Activated CD4-positive, alpha-beta memory T cell treated with anti-CD3 and anti-CD28 coated beads for 36 hours (primary cell): Measurements from ENCODE around the gene RHBDL1. TPM values are rescaled to one million over a fixed set of nuclear protein-coding genes. Genes with fewer than 3 reads are reported as not detected.

ENCODE experiments used
- CTCF ChIA-PET: fragments of 350-600 bp; sonication (Branson Sonifier 250); formaldehyde crosslinking; loops from one replicate; lab custom pipeline; 2021; ENCODE audit warnings: antibody characterized with exemption, inconsistent platforms; lab: Charles Lee
- POLR2A ChIA-PET: fragments of 350-600 bp; sonication (Branson Sonifier 250); formaldehyde crosslinking; loops from one replicate; lab custom pipeline; 2021; ENCODE audit warnings: antibody characterized with exemption; lab: Charles Lee
- DNase-seq: peaks from one replicate; pipeline ENCODE4 v3.0.0-alpha.2; 2020
- H3K27ac Mint-ChIP-seq: one replicate; pipeline ENCODE4 v1.8.0; 2021; ENCODE audit warnings: mixed read lengths
- H3K27me3 Mint-ChIP-seq: one replicate; pipeline ENCODE4 v1.8.0; 2021; ENCODE audit warnings: mixed read lengths
- H3K36me3 Mint-ChIP-seq: one replicate; pipeline ENCODE4 v1.8.0; 2021; ENCODE audit warnings: mixed read lengths
- H3K4me1 Mint-ChIP-seq: one replicate; pipeline ENCODE4 v1.8.0; 2021; ENCODE audit warnings: low read depth, mixed read lengths
- H3K4me3 Mint-ChIP-seq: one replicate; pipeline ENCODE4 v1.8.0; 2021; ENCODE audit warnings: mild to moderate bottlenecking, mixed read lengths
- H3K9me3 Mint-ChIP-seq: one replicate; pipeline ENCODE4 v1.8.0; 2021; ENCODE audit warnings: mixed read lengths
- intact Hi-C: fragments of 100-400 bp; cut with micrococcal nuclease; formaldehyde crosslinking; loops from one replicate; pipeline ENCODE4 v1.15.1; 2023
- total RNA-seq, 2 experiments: library from RNA; stranded (reverse); gene quantifications; one replicate each; pipeline ENCODE4 v1.2.3, GENCODE V29; 2021

RHBDL1 gene
- total RNA-seq, 2 experiments from 2014 or later: 0.57 to 0.82 TPM

DNA sequence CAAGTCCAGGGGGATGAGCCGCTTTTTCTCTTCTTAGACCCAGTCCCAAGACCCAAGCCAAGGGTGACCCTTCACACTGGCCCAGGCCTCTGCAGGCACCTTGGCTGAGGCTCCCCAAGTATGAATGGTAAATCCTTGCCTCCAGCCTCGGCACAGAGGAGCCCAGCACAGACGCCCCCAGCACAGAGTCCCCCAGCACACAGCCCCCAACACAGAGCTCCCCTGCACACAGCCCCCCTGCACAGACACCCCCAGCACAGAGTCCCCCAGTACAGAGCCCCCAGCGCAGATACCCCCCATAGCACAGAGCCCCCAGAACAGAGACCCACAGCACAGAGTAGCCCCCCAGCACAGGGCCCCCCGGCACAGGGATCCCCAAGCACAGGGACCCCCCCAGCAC is 34.9 kb upstream of the RHBDL1 start:
- no peak overlapping the region for H3K4me3 Mint-ChIP-seq
- CTCF ChIA-PET: interaction anchor here (1.3 kb wide), 1 partner anchor 8 kb away, joined by 3 read pairs; the partner anchor contains the start of gene WDR90
- POLR2A ChIA-PET: no interaction called here

DNA sequence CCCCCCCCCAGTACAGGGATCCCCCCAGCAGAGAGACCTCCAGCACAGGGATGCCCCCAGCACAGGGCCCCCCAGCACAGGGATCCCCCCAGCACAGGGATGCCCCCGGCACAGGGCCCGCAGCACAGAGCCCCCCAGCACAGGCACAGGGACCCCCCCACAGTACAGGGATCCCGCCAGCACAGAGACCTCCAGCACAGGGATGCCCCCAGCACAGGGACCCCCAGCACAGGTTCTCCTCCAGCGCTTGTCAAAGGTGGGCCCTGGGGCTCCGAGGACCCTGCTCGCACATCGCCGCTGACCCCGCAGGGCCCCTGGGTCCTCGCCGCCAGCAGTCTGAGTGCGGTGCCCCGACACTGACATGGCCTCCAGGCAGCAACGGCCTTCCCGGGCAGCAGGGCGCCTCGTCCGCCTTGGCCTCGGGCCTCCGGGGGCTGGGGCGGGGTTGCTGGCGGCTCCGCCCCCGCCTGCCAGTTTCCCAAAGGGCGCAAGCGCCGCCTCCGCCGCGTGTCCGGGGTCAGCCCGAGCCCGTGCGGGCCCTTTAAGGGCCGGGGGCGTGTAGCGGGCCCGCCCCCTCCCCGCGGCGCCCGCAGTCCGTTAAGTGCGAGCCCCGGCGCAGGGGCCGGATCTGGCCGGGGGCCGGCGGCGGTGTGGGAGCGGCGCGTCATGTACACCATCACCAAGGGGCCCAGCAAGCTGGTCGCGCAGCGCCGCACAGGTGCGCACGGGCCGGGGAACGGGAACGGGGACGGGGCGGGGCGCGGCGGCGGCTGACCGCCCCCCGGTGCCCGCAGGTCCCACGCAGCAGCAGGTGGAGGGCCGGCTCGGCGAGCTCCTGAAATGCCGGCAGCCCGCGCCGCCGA is 33.9 kb upstream of the RHBDL1 start, which contains the start of gene MCRIP2:
Gene MCRIP2 (plus strand): TSS at position 503 of the 863 bp plus-strand sequence. CDS start 164 bp downstream, at position 667.
- H3K27me3 Mint-ChIP-seq: peaks cover 3% of the 10 kb centered on the region
- intact Hi-C loops: no loop called here
- peak; percentile 82 for DNase-seq
- no peak within 1 kb of the TSS for H3K27ac Mint-ChIP-seq
- peaks cover 11% of the 10 kb centered on the region for H3K4me1 Mint-ChIP-seq
- peaks cover 3% of the 10 kb centered on the region for H3K36me3 Mint-ChIP-seq
- ChIA-PET CTCF (no interaction called here), POLR2A (interaction anchor here (0.7 to 1.0 kb wide), 2 partner anchors 34 to 63 kb away, joined by 3 read pairs; partner anchors contain the start of gene RHBDL1)
- no peaks in the 10 kb centered on the region for H3K9me3 Mint-ChIP-seq
- H3K4me3 Mint-ChIP-seq: peak within 1 kb of the TSS; percentile 73

More for the DNA sequence above, 34.9 kb upstream of the RHBDL1 start:
- no peak for DNase-seq
- Mint-ChIP-seq H3K36me3 (peaks cover 4% of the 10 kb centered on the region), H3K27me3 (peaks cover 3% of the 10 kb centered on the region), H3K27ac (no peak overlapping the region), H3K4me1 (peaks cover 11% of the 10 kb centered on the region), H3K9me3 (no peaks in the 10 kb centered on the region)
- intact Hi-C loops: no loop called here

DNA sequence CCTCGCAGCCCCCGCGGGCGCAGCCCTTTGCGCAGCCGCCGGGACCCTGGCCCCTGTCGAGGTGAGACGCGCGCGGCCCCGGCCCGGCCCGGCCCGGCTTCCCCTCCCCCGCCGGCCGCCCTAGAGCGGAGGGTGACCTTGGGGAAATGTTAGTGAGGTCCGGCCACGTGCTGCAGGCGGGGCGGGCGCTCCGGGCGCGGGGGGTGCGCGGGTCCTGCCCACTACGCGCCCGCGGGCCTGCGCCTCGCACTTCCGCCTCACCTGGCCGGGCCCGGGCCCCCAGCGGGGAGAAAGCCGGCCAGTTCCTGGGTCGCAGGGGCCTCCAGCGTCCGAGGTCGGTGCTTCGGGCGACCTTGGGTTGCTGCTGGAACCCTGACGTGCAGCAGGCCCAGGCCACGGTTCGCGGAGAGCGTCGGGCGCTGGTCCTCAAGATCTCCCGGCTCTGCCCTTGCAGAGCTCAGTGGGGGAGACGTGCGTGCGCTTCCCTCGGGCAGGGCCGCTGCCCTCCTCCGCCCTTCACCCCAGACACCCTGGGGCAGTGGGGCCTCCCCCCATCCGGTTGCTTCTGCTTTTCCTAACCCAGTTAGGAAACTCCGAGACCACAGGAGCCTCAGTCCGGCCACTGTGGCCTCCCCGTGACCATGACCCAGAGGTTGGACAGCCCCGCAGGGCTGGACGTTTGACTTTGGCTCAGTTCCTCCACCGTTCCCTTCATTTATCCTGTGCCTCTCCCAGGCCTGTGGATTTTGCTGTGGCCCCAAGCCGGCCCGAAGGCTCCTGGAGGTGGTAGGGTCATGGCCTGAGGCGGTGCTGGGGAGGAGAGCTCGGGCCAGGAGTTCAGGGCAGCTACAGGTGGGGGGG is 33.1 kb upstream of the RHBDL1 start:
- ChIA-PET POLR2A (interaction anchor here (0.7 to 1.0 kb wide), 2 partner anchors 33 to 63 kb away, joined by 3 read pairs; partner anchors contain the start of gene RHBDL1), CTCF (no interaction called here)
- H3K4me3 Mint-ChIP-seq: peak overlapping the region; percentile 73
- H3K27ac Mint-ChIP-seq: no peak overlapping the region
- DNase-seq: peak; percentile 49
- intact Hi-C loops: no loop called here
- H3K4me1 Mint-ChIP-seq: peaks cover 15% of the 10 kb centered on the region
- H3K27me3 Mint-ChIP-seq: no peaks in the 10 kb centered on the region
- no peaks in the 10 kb centered on the region for H3K9me3 Mint-ChIP-seq
- H3K36me3 Mint-ChIP-seq: no peaks in the 10 kb centered on the region

DNA sequence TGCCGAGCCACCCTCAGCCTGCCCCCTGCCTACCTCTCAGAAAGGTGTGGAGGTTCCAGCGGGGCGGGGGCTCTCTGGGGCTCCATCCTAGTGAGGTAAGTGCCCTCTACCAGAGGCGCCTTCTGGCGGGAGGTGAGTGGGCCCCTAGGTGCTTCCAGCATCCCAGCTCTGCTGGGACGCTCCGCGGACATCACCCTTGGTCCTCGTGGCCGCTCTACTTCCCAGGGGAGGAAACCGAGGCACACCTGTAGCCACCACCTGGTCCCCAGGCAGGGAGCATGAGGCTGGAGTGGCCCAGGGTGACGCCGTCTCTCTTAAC is 32.5 kb upstream of the RHBDL1 start:
- DNase-seq: no peak
- Mint-ChIP-seq H3K36me3 (no peaks in the 10 kb centered on the region), H3K4me1 (peaks cover 15% of the 10 kb centered on the region), H3K9me3 (no peaks in the 10 kb centered on the region), H3K27me3 (no peaks in the 10 kb centered on the region), H3K27ac (no peak overlapping the region), H3K4me3 (peak overlapping the region; percentile 73)
- CTCF ChIA-PET: interaction anchor here (0.6 kb wide), 1 partner anchor 95 kb away, joined by 3 read pairs; no protein-coding TSS in a partner anchor
- intact Hi-C loops: no loop called here
- POLR2A ChIA-PET: interaction anchor here (1.0 kb wide), 1 partner anchor 33 kb away, joined by 3 read pairs; the partner anchor contains the start of gene RHBDL1

DNA sequence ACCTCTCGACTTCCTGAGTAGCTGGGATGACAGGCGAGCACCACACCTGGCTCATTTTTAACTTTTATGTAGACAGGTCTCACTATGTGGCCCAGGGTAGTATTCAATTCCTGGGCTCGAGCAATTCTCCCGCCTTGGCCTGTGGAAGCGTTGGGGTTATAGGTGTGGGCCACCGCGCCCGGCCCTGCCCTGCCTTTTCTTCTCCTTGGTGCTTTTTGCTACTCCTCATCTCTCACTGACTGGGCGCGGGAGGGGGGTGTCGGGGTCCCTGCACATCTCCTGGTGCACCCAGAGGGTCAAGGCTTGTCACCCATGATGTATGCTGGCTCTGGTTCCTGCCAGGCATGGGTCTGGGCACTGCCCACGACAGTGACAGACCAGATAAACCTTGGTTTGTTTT is 30.9 kb upstream of the RHBDL1 start:
- Mint-ChIP-seq H3K27ac (no peak overlapping the region), H3K9me3 (no peaks in the 10 kb centered on the region), H3K4me1 (peaks cover 15% of the 10 kb centered on the region), H3K27me3 (no peaks in the 10 kb centered on the region), H3K4me3 (no peak overlapping the region), H3K36me3 (peaks cover 1% of the 10 kb centered on the region)
- POLR2A ChIA-PET: no interaction called here
- CTCF ChIA-PET: no interaction called here
- intact Hi-C loops: no loop called here
- no peak for DNase-seq

DNA sequence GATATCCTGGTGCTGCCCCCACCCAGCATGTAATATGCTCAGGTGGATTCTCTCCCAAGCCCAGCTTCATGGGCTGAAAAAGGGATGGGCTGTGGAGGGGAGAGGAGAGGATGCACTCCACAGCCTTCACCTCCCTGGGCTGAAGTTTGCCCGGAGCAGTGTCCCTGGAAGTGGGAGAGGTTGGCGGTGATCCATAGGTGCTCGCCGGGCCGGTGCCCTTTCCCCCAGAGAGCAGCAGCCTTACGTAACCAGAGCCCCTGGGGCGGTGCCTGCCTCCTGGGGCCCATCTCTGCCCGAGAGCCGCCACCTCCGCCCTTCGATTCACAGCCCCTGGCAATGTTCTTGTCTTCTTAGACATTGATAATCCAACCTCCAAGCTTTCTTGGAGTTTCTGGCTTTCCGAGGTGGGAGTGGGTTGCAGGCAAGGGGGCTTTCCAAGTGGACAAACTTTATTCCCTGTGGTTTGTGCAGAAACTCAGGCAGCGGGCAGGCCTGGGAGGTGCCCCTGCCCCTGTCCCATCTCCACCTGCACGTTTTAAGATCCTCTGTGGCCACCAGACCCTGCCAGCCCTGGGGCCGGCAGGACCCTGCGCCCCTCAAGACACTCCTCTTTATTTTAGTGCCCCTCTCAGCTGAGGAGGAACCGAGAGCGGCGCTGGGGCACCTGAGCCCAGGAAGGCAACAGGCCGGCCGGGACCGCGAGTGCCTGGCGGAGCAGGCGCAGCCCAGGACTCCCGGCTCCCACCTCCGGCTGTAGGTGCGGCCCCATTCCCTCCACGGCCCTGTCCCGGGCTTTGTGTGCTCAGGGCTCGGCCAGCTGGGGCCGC is 29.4 kb upstream of the RHBDL1 start:
- Mint-ChIP-seq H3K4me3 (no peak overlapping the region), H3K27me3 (no peaks in the 10 kb centered on the region), H3K9me3 (no peaks in the 10 kb centered on the region), H3K36me3 (peaks cover 1% of the 10 kb centered on the region), H3K4me1 (peaks cover 22% of the 10 kb centered on the region), H3K27ac (no peak overlapping the region)
- ChIA-PET CTCF (no interaction called here), POLR2A (no interaction called here)
- no peak for DNase-seq
- intact Hi-C loops: no loop called here

DNA sequence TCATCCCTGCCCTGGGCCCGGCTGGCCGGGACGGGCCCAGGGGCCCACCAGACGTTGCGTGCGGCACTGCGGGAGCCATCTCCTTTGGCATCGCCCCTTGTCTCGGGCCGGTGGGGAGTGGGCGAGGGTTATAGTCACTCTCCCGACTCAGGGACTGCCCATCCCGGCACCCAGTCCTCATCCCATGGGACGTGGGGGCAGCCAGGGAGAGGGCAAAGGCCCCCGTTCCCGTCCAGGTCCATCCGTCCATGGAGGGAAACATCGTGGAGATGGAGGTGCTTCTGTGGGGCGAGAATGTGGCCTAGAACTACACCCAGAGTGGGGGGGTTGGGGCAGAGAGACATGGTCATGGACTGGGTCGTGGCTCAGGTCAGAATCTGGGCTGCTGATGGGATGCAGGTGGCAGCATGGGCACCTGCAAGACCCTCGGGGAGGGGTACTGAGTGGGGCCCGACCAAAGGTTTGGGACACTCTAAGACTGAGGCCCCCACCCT is 28.7 kb upstream of the RHBDL1 start:
- CTCF ChIA-PET: no interaction called here
- Mint-ChIP-seq H3K27ac (no peak overlapping the region), H3K27me3 (no peaks in the 10 kb centered on the region)

DNA sequence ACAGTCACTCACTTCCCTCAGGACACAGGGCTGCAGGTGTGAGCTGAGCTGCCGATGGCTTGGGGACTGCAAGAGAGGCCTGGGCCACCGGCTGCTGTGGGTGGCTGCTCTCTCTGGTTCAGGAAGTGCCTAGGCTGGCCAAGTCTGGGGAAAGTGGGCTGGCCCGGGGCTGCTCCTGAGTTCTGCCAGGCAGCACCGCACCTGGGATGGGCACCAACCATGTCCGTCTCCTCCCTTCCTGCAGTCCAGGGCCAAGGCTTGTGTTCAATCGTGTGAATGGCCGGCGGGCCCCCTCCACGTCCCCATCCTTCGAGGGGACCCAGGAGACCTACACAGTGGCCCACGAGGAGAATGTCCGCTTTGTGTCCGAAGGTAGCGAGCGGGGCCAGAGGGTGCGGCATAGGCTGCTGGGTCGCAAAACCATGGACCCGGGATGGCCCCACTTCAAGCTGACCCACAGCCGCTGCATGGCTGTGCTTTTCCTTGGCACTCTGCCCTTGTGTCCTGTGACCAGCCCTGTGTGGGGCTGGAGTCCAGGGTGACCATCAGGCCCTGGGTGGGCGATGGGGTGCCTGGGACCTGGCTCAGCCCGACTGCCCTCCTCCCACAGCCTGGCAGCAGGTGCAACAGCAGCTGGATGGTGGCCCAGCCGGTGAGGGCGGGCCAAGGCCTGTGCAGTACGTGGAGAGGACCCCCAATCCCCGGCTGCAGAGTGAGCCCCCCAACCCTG is 28.1 kb upstream of the RHBDL1 start:
- Mint-ChIP-seq H3K4me3 (no peak overlapping the region), H3K27ac (no peak overlapping the region), H3K27me3 (no peaks in the 10 kb centered on the region), H3K4me1 (peaks cover 22% of the 10 kb centered on the region), H3K9me3 (no peaks in the 10 kb centered on the region), H3K36me3 (peaks cover 1% of the 10 kb centered on the region)
- ChIA-PET CTCF (interaction anchor here (0.6 to 1.3 kb wide), 9 partner anchors 9 to 33 kb away, joined by 3 to 13 read pairs (median 4); partner anchors contain the start of genes METTL26, RHOT2 and STUB1), POLR2A (interaction anchor here (0.8 to 2.8 kb wide), 2 partner anchors 11 to 16 kb away, joined by 3 to 16 read pairs; partner anchors contain the start of gene METTL26)
- intact Hi-C loops: no loop called here
- DNase-seq: no peak

More for the DNA sequence above, 28.7 kb upstream of the RHBDL1 start:
- no peaks in the 10 kb centered on the region for H3K9me3 Mint-ChIP-seq
- intact Hi-C loops: no loop called here
- DNase-seq: no peak
- peaks cover 22% of the 10 kb centered on the region for H3K4me1 Mint-ChIP-seq
- POLR2A ChIA-PET: no interaction called here
- peaks cover 1% of the 10 kb centered on the region for H3K36me3 Mint-ChIP-seq
- H3K4me3 Mint-ChIP-seq: no peak overlapping the region

DNA sequence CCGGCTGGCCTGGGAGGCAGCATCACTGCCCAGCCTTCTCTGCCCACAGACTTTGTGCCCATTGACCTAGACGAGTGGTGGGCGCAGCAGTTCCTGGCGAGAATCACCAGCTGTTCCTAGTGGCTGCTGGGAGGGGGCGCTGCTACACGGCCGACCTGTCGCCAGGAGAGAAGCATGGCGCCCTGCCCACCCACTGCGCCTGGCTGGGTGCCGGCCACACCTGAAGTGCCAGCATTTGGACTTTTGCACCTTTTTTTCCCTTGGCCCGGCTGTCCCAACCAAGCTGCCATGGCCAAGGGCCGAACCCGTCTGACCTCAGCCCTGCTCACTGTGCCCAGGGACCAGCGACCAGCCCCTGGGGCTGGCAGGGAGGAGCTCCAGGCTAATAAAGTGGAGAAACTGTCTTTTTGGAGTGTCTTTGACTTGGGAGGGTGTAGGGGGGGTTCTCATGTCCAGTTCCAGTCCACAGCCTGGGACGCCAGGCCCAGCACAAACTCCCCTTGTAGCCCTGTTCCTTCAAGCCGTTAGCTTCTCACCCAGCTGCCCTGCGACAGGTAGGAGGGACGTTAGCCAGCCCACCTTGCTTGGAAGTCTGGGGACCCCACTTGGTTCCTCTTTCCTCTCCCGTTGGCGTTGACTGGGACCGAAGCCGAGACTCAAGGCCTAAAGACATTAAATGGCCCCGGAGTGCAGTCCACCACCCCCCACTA is 27.2 kb upstream of the RHBDL1 start:
- POLR2A ChIA-PET: interaction anchor here (0.8 to 2.8 kb wide), 5 partner anchors 12 to 122 kb away, joined by 3 to 16 read pairs (median 4); partner anchors contain the start of genes METTL26, RHOT2 and STUB1
- Mint-ChIP-seq H3K36me3 (peaks cover 1% of the 10 kb centered on the region), H3K4me3 (peak overlapping the region; percentile 79), H3K4me1 (peaks cover 19% of the 10 kb centered on the region), H3K9me3 (no peaks in the 10 kb centered on the region), H3K27me3 (no peaks in the 10 kb centered on the region), H3K27ac (peak overlapping the region; percentile 56)
- CTCF ChIA-PET: interaction anchor here (0.6 to 1.3 kb wide), 11 partner anchors 8 to 421 kb away, joined by 3 to 13 read pairs (median 4); partner anchors contain the start of genes METTL26, RHOT2 and STUB1
- DNase-seq: peak; percentile 71
- intact Hi-C loops: no loop called here
